Measurements from ENCODE around the gene FPR2. TPM values are rescaled to one million over a fixed set of nuclear protein-coding genes. Genes with fewer than 3 reads are reported as not detected.

The FPR2 gene
- total and polyA plus RNA-seq, 2 of the 13 experiments (the other 11 are each of a cell fraction or from before 2014, with no cell fraction given), result not detected

DNA sequence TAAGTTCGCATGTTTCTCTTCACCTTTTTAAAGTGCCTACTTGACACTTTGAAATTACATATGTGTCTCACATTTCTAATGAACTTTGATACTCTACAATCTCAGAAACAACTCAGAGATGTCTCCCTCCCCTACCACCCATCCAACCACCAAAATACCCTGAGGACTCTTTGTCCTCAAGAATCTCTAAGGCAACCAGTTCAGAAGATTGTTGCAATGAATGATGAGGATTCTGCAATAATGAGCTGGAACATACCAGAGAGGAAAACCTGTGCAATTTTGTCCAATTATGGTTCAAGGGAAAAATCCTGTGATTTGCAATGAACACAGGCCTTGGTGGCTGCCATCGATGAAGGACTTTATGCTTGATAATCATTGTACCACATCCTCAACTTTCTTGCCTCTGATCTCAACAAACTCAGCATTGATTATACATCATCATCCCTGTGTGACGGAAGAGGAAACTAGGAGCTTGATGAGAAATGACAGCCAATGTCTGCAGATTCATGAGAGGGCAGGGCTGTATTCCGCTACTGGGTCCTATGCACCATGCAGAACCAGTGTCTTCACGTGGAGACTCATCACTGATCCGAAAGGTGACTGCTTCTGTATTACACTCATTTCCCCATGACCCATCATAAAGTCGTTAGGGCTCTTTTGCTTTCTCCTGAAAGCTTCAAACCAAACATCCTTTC is 10.4 kb upstream of the FPR2 start:
- WGBS (ENCODE audit: low lambda C conversion rate), result 25% methylated on average over 6 of the region's 7 CpGs
- intact Hi-C loops (cut with micrococcal nuclease; ENCODE audit: unreplicated experiment) (no loop called here), in situ Hi-C loops (cut with HindIII; ENCODE audit: extremely low pct_ligation_motif_present, low pct_unique_long_range_greater_than_20kb) (no loop called here)
- ATAC-seq (no peak), DNase-seq (ENCODE audit: low spot score) (no peak), FAIRE-seq (no peak)
- H3K79me2 ChIP-seq (ENCODE audit: insufficient read depth, low read length), result no peaks in the 10 kb centered on the region
- H3K4me1 ChIP-seq (ENCODE audit: insufficient read depth, low read length), result no peaks in the 10 kb centered on the region
- no peaks in the 10 kb centered on the region; a peak in 1 of 5 replicates for H3K27me3 ChIP-seq (ENCODE audit: control insufficient read depth in 1 of 2, insufficient read depth in 2 of 2, low read length in 2 of 2)
- H3K9ac ChIP-seq (ENCODE audit: insufficient read depth, low read depth, low read length), result no peak overlapping the region
- H3K27ac ChIP-seq (ENCODE audit: extremely low read length, insufficient read depth, low read length), result no peak overlapping the region
- no peak overlapping the region for H3K4me2 ChIP-seq (ENCODE audit: low read depth, low read length)
- no peaks in the 10 kb centered on the region for H3K9me3 ChIP-seq (ENCODE audit: low read length)
- no peaks in the 10 kb centered on the region for H4K20me1 ChIP-seq (ENCODE audit: insufficient read depth, low read length)
- no peak overlapping the region for H2AFZ ChIP-seq (ENCODE audit: low read length)
- CTCF ChIA-PET (ENCODE audit: low intra/inter-chr PET ratio, low total read pairs), result no interaction called here
- H3K36me3 ChIP-seq (replicated peaks in 1 of 2; ENCODE audit: control insufficient read depth in 1 of 2, insufficient read depth in 2 of 2, low read length in 2 of 2), result no peaks in the 10 kb centered on the region
- no TSS peak for BruUV-seq (replicated peaks)
- POLR2A ChIA-PET, result no interaction called here
- H3K4me3 ChIP-seq (replicated peaks in 1 of 3; ENCODE audit: insufficient read depth in 1 of 3, low read depth in 2 of 3, low read length in 3 of 3), result no peak overlapping the region
- TF ChIP-seq, protein P1, sequence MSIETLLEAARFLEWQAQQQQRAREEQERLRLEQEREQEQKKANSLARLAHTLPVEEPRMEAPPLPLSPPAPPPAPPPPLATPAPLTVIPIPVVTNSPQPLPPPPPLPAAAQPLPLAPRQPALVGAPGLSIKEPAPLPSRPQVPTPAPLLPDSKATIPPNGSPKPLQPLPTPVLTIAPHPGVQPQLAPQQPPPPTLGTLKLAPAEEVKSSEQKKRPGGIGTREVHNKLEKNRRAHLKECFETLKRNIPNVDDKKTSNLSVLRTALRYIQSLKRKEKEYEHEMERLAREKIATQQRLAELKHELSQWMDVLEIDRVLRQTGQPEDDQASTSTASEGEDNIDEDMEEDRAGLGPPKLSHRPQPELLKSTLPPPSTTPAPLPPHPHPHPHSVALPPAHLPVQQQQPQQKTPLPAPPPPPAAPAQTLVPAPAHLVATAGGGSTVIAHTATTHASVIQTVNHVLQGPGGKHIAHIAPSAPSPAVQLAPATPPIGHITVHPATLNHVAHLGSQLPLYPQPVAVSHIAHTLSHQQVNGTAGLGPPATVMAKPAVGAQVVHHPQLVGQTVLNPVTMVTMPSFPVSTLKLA (IDR thresholded peaks at IDR 0.05), result no peak
- TF ChIP-seq ZBTB39 (CRISPR knock-in tag; IDR thresholded peaks at IDR 0.05) (no peak), SMAD1 (CRISPR knock-in tag; IDR thresholded peaks at IDR 0.05; ENCODE audit: borderline replicate concordance, low read depth) (no peak), ZNF7 (CRISPR knock-in tag; IDR thresholded peaks at IDR 0.05) (no peak), SOX5 (CRISPR knock-in tag; IDR thresholded peaks at IDR 0.05; ENCODE audit: borderline replicate concordance) (no peak), JARID2 (CRISPR knock-in tag; IDR thresholded peaks at IDR 0.05; ENCODE audit: insufficient replicate concordance) (no peak), HNRNPUL1 (IDR thresholded peaks at IDR 0.05; ENCODE audit: low read depth, low read length) (no peak), HNRNPK (IDR thresholded peaks at IDR 0.05; ENCODE audit: low read depth, low read length, poor library complexity, severe bottlenecking) (no peak), ZMAT3 (CRISPR knock-in tag; conservative IDR thresholded peaks at IDR 0.05) (no peak), MAFK (conservative IDR thresholded peaks at IDR 0.05 in 1 of 2, IDR thresholded peaks at IDR 0.05 in 1 of 2; ENCODE audit: low read length in 2 of 2) (no peak), ZNF547 (CRISPR knock-in tag; IDR thresholded peaks at IDR 0.05) (no peak), ZNF713 (CRISPR knock-in tag; IDR thresholded peaks at IDR 0.05) (no peak), FOSL2 (CRISPR knock-in tag; IDR thresholded peaks at IDR 0.05) (no peak), HHEX (CRISPR knock-in tag; IDR thresholded peaks at IDR 0.05) (no peak), ZNF850 (CRISPR knock-in tag; conservative IDR thresholded peaks at IDR 0.05) (no peak), GMEB1 (CRISPR knock-in tag; IDR thresholded peaks at IDR 0.05; ENCODE audit: borderline replicate concordance) (no peak), ZNF598 (CRISPR knock-in tag; IDR thresholded peaks at IDR 0.05; ENCODE audit: borderline replicate concordance) (no peak)

All from HepG2 (cell line).